NCI-H187 (cell line): ENCODE measurements around the gene ATP10B.
A peak's percentile ranks its signal among the peaks of the same experiment; 100 is the strongest.
"Not testable (repeated sequence)": the region's sequence is repeated elsewhere in the genome, so short reads cannot be mapped to it uniquely, and the experiment has no call there.

ENCODE experiments used
- DNase-seq, 2 experiments: peaks; one replicate each; lab custom pipeline; 2025; lab: John Stamatoyannopoulos, UW

Gene ATP10B

GRCh38 chr5:160749682-160750081 lies 102.3 kb downstream of the ATP10B start:
- no peak for DNase-seq

- DNase-seq = no peak
These were observed 103.0 kb downstream of the ATP10B start for GRCh38 chr5:160749026-160749425.

DNA sequence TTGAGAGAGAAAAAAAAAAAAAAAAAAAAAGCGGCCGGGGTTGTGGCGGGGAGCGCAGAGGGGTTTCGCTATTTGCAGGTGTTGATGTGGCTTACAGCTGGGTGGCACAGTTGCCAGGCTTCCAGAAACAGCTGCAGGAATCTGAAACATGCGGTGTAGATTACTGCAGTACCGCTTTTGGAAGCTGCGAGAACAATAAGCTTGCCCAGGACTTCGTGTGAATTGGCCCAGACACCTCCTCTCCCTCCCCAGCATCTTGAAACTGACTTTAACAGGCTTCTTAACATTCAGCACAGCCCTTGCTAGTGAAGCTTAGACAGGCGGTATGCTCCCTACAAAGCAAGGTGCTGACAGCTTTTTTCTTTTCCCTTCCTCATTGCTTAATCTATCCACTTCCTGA lies 104.0 kb downstream of the ATP10B start:
- DNase-seq = no peak

DNA sequence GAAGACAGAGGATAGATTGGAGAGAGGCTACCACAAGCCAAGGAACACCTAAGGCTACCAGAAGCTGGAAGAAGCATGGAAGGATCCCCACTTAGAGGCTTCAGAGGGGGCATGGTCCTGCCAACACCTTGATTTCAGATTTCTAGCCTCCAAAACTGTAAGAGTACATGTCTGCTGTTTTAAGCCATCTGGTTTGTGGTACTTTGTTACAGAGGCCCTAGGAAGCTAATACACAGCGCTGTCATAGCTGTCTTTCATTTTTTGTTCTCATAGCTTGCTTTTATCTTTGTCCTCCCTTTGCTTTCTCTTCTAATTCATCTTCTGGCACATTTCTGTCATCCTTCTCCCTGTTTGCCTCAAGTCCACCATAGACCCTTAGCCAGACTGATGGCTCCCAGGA lies 104.5 kb downstream of the ATP10B start:
- DNase-seq = no peak

DNA sequence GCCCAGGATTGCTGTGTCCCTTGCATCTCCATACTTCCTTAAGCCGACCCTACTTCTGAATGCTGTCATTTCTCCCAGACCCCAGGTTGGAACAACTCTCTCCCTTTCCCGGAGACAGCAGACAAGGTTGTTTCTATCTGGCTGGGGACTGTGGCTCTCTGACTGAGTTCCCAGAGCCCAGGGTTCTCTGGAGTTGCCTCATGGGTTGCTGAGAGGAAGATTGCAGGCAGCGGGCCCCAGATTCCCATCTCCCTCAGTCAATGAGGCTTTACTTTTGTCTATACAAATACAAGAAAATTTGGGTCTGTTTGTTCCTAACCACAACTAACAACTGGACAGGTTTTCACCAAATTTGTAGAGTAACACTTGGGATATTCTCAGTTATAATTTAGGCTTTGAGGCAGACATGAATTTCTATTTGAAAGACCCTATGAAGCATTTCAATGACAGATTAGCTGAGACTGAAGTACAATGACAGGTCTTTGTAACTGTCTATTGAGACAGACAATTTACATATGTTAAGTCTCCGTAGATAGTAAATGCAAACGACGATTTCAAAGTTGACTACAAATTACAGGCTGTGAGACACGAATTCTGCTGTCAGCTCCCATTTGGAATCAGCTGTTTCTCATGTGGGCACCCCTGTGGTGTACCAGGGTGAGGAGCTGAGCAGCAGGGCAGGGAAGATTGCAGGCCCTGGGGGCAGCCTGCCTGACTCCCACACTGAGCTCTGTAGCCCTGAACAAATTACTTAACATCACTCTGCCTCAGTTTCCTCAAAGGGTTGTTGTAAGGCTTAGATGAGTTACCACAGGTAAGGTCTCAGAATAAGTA lies 107.5 kb downstream of the ATP10B start:
- no peak for DNase-seq

- DNase-seq = no peak
These were observed 109.0 kb downstream of the ATP10B start for GRCh38 chr5:160743027-160743426.

GRCh38 chr5:160742446-160742845 lies 109.6 kb downstream of the ATP10B start:
- DNase-seq = no peak

DNA sequence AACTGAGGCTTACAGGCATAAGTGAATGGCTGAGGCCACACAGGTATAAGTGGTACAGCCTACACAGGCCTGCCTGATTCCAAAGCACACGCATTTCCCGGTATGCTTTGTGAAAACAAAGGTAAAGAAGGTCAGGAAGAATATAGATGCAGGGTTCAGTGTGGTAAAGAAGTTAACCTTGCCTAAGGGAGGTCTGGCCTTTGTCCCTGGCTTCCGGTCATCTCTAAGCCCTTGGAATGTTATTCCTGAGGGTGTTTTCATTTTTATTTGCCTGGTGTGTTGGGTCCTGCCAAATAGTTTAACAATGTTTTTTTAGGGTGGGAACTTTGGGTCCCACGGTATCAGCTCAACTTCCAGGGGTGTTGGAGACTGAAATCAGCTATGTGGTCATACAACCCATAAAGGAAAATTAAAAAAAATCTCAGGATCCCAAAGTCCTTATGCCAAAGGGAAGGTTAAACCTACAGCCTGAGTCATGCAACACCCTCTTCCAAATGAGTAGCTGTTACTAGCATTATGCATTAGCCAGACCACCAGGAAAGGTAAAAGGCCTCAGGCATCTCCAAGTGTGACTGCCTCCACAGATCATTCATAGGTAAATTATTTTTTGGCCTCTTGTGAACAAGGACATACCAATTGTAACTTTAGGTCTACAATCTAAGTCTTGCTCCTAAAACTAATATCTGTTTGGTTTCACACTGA lies 124.6 kb downstream of the ATP10B start:
- no peak for DNase-seq

DNA sequence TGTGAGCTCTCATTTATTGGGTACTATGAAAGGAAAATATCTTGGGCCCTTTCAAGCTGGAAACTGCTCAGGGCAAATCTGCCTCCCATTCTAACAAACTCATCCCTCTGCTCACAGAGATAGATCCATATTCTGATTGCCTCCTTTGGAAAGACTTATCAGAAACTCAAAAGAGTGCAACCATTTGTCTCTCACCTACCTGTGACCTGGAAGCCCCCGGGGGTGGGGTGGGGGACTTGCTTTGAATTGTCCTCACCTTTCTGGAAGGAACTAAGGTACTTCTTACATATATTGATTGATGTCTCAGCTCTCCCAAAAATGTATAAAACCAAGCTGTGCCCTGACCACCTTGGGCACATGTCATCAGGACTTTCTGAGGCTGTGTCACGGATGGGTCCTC lies 125.3 kb downstream of the ATP10B start:
- no peak for DNase-seq

GRCh38 chr5:160720822-160721221 lies 131.2 kb downstream of the ATP10B start:
- no peak for DNase-seq

DNA sequence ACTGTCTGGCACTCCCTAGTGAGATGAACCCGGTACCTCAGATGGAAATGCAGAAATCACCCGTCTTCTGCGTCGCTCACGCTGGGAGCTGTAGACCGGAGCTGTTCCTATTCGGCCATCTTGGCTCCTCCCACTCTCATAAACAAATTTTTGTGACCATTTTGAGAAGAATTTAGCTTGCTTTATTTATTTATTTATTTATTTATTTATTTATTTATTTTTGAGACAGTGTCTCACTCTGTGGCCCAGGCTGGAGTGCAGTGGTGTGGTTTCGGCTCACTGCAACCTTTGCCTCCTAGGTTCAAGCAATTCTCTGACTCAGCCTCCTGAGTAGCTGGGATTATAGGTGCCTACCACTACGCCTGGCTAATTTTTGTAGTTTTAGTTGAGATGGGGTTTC lies 136.5 kb downstream of the ATP10B start:
- DNase-seq = not testable (repeated sequence)

DNA sequence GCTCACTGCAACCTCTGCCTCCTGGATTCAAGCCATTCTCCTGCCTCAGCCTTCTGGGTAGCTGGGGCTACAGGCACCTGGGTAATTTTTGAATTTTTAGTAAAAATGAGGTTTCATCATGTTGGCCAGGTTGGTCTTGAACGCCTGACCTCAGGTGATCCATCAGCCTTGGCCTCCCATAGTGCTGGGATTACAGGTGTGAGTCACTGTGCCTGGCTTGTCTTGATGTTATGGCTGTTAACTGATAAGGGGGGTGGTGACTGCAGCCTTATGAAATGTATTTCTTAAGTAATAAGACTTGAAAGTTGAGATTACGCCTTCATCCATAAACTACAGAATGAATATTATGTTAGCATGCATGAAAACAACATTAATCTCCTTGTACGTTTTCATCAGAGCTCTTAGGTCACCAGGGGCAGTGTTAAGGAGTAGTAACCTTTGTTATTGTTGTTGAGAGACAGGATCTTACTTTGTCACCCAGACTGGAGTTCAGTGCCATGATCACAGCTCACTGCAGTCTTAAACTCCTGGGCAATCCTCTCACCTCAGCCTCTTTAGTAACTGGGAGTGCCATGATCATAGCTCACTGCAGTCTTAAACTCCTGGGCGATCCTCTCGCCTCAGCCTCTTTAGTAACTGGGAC lies 148.3 kb downstream of the ATP10B start:
- no peak for DNase-seq

DNA sequence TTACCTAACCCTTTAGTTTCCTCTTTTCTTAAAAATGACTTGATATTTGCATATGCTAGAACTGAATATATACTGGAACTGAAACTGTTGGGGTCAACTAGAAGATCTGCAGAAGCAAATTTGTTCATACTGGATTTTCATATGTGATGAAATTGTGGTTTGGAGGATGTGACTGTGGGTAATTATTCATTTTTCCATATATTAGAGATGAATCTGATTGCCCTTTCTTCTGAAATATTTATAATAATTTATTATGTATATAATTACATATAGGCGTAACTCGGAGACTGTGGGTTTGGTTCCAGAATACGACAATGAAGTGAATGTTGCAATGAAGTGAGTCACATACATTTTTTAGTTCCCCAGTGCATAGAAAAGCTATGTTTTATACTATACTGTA lies 149.1 kb downstream of the ATP10B start:
- DNase-seq = no peak

GRCh38 chr5:160702311-160702803 lies 149.7 kb downstream of the ATP10B start:
- DNase-seq = no peak

DNA sequence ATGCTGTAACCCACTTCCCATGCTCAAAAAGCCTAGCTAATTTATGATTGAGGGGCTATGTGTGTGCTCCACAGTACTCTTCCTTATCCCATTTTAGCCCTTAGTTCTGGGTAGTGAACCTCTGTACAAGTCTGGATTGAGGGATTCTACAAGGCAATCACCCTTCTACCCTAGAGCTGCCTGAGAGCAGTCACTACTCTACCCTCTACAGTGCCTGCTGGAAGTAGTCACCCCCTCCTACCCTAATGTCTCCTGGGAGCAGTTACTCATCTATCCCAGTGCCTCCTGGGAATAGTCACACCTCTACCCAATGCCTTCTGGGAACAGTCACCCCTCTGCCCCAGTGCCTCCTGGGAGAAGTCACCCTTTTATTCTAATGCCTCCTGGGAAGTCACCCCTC lies 150.6 kb downstream of the ATP10B start:
- DNase-seq = no peak

GRCh38 chr5:160699301-160699700 lies 152.7 kb downstream of the ATP10B start:
- no peak for DNase-seq

GRCh38 chr5:160697281-160697680 lies 154.7 kb downstream of the ATP10B start:
- DNase-seq = no peak

DNA sequence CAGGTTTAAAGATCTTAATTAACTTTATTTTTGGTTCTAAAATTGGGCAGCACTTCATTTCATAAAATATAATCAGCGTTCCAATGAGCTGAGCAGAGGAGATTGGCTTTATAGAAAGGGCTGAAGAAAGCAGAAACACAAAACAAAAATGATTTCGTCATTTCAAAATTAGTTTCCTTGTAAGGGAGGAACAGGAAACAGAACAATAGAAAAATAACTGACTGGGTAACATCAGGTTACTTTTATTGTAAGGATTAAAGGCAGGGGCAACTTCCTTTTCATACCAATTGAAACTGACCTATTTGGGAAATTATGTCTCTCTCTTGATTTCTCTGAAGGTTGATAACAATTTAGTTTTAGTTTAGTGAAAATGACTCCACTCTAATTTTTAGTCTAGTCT lies 157.1 kb downstream of the ATP10B start:
- no peak for DNase-seq

GRCh38 chr5:160693831-160694465 lies 158.1 kb downstream of the ATP10B start:
- no peak for DNase-seq

DNA sequence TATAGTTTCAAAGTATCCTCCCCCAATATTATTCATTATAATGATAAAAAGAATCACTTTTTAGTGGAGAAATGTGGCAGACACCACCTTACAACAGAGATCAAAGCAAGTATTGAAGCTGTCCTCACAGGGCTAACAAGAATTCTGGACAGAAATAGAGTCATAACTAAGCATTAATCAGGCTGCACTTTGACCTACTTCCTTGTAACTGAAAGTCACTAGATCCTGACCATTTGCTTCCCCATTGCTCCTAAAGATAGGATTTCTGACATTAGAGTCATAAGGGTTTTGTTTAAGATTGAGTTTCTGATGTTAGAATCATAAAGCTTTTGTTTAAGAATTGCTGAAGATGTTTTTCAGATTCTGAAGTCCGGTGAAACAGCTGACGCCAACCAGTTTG lies 159.7 kb downstream of the ATP10B start:
- DNase-seq = no peak

DNA sequence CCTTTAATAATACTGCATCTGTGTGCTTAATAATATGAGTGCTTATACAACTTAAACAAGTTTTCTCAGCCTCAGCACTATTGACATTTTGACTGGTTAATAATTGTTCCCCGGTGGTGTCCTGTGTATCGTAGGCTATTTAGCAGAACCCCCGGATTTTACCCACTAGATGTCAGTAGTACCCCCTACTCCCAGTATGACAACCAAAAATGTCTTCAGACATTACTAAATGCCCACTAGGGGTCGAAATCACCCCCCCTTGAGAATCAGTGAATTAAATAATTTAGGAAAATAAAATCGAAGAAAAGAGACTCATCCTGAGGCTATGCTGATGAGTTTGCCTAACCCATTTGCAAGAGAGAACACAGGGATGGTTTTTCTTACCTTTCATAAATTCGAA lies 166.3 kb downstream of the ATP10B start:
- DNase-seq = no peak

DNA sequence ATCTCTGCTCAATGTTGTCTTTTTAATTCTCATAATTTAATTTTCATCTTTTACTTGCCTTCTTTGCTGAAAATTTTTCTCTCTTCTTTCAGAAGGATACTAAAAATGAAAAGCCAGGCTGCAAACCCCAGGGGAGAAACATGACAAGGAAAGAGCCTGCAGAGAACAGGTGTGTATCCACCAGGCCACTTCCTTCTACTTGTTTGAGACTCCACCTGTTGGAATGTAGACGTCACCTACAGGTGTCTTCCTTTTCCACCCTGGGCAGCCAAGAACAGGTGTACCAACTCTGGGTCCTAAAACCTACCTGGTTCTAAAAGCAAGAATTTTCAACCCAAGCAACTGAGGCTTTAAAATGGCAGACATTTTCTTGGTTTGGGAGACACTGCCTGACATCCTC lies 166.8 kb downstream of the ATP10B start:
- peak in 1 of 2 experiments; percentile 24 for DNase-seq
